Lower lobe of right lung (tissue), 2 donors: ENCODE measurements around the gene VAV2. TPM values are rescaled to one million over a fixed set of nuclear protein-coding genes. Genes with fewer than 3 reads are reported as not detected.

Source experiments
- ATAC-seq, 2 donors: fragments of 200-7000 bp; cut with Tn5 transposase; one replicate each; pipeline ENCODE4 v1.9.1; 2020 to 2022; ENCODE audit warnings: mild to moderate bottlenecking in 2 of 2, moderate library complexity in 2 of 2
- DNase-seq: peaks from one replicate; pipeline ENCODE4 v3.0.0-alpha.2; 2020
- H3K27ac ChIP-seq: fragments of 200-600 bp; one replicate; pipeline ENCODE4 v1.8.0; 2022
- H3K27me3 ChIP-seq: fragments of 200-600 bp; one replicate; pipeline ENCODE4 v1.8.0; 2022; ENCODE audit warnings: low read depth
- H3K36me3 ChIP-seq: fragments of 200-600 bp; one replicate; pipeline ENCODE4 v1.8.0; 2022; ENCODE audit warnings: mild to moderate bottlenecking
- H3K4me1 ChIP-seq: fragments of 200-600 bp; one replicate; pipeline ENCODE4 v1.8.0; 2022
- H3K4me3 ChIP-seq: fragments of 200-600 bp; one replicate; pipeline ENCODE4 v1.8.0; 2022; ENCODE audit warnings: mild to moderate bottlenecking
- H3K9me3 ChIP-seq: fragments of 200-600 bp; one replicate; pipeline ENCODE4 v1.8.0; 2022
- CTCF ChIP-seq: fragments of 200-600 bp; IDR thresholded peaks from one replicate; pipeline ENCODE4 v1.8.0; 2022; ENCODE audit warnings: antibody characterized with exemption, mild to moderate bottlenecking
- intact Hi-C: fragments of 100-400 bp; cut with DNase I; formaldehyde crosslinking; loops from one replicate; pipeline ENCODE4 v1.11.0; 2022
- long read RNA-seq: library from polyadenylated mRNA; unstranded; transcript quantifications from one replicate; pipeline ENCODE4 v2.0.0, GENCODE V29; 2021
- total RNA-seq: library from RNA; stranded (reverse); fragmentation: NEBNext Ultra II Directional; extraction: Animal tissue kit (Norgen Biotek cat#: 25700); gene quantifications from one replicate; pipeline ENCODE4 v1.2.1, GENCODE V29; 2021
- donor health status: DM: no; HTN: yes; CAD: no; lungs with severe emphysema.

Gene VAV2
- total RNA-seq, result 26.9 TPM
- long read RNA-seq, full-length matches to known transcripts, result 13 of 34 reads
- long read RNA-seq, partial matches to known transcripts, result 2 of 34 reads
- long read RNA-seq, other reads (novel, unspliced or antisense), result 19 of 34 reads

- ATAC-seq (peak; percentile 51 to 52), DNase-seq (peak; percentile 83)
- Histone ChIP-seq H3K36me3 (no peaks in the 10 kb centered on the region), H3K27me3 (no peaks in the 10 kb centered on the region), H3K9me3 (no peaks in the 10 kb centered on the region), H3K4me1 (peaks cover 29% of the 10 kb centered on the region), H3K27ac (peak within 1 kb of the TSS; percentile 90), H3K4me3 (peak within 1 kb of the TSS; percentile 75)
- intact Hi-C loops, result loop anchor here (5.0 kb wide), 1 partner anchor 200 kb away; no protein-coding TSS in a partner anchor
- no peak for TF ChIP-seq CTCF
Observed at GRCh38 chr9:133991964-133992779, at the start of gene VAV2. VAV2 (minus strand) TSS chr9:133992324; CDS start chr9:133992278, 46 bp downstream.

GRCh38 chr9:134041649-134041962 is 49.5 kb upstream of the VAV2 start:
- H3K27ac ChIP-seq, result no peak overlapping the region
- intact Hi-C loops, result no loop called here
- H3K9me3 ChIP-seq, result no peaks in the 10 kb centered on the region
- no peak for DNase-seq
- peak in 1 of 2 donors; percentile 16 for ATAC-seq
- H3K27me3 ChIP-seq, result no peaks in the 10 kb centered on the region
- H3K4me3 ChIP-seq, result no peak overlapping the region
- peaks cover 84% of the 10 kb centered on the region for H3K36me3 ChIP-seq
- no peak for TF ChIP-seq CTCF
- peaks cover 8% of the 10 kb centered on the region for H3K4me1 ChIP-seq

GRCh38 chr9:134040781-134041648 is 48.9 kb upstream of the VAV2 start:
- H3K4me3 ChIP-seq, result no peak overlapping the region
- H3K9me3 ChIP-seq, result no peaks in the 10 kb centered on the region
- peak; percentile 48 for DNase-seq
- no peak for TF ChIP-seq CTCF
- no peak overlapping the region for H3K27ac ChIP-seq
- intact Hi-C loops, result no loop called here
- peak; percentile 58 to 64 for ATAC-seq
- H3K27me3 ChIP-seq, result no peaks in the 10 kb centered on the region
- H3K4me1 ChIP-seq, result peaks cover 8% of the 10 kb centered on the region
- H3K36me3 ChIP-seq, result peaks cover 84% of the 10 kb centered on the region

- H3K36me3 ChIP-seq, result peaks cover 84% of the 10 kb centered on the region
- H3K27me3 ChIP-seq, result no peaks in the 10 kb centered on the region
- TF ChIP-seq CTCF, result no peak
- no peaks in the 10 kb centered on the region for H3K9me3 ChIP-seq
- H3K27ac ChIP-seq, result no peak overlapping the region
- no peak overlapping the region for H3K4me3 ChIP-seq
- peaks cover 8% of the 10 kb centered on the region for H3K4me1 ChIP-seq
- DNase-seq (no peak), ATAC-seq (no peak)
- intact Hi-C loops, result no loop called here
Observed at GRCh38 chr9:134040176-134040565, 48.0 kb upstream of the VAV2 start.

- TF ChIP-seq CTCF, result no peak
- H3K4me3 ChIP-seq, result no peak overlapping the region
- no peak overlapping the region for H3K27ac ChIP-seq
- ATAC-seq (no peak), DNase-seq (no peak)
- intact Hi-C loops, result no loop called here
- H3K9me3 ChIP-seq, result no peaks in the 10 kb centered on the region
- peaks cover 84% of the 10 kb centered on the region for H3K36me3 ChIP-seq
- no peaks in the 10 kb centered on the region for H3K27me3 ChIP-seq
- peaks cover 8% of the 10 kb centered on the region for H3K4me1 ChIP-seq
Observed at GRCh38 chr9:134039386-134040175, 47.5 kb upstream of the VAV2 start.
